Pancreas (tissue), 10 donors: ENCODE measurements around the gene SELENBP1. TPM values are rescaled to one million over a fixed set of nuclear protein-coding genes. Genes with fewer than 3 reads are reported as not detected.

Experiments used
- ATAC-seq, 4 donors: fragments of 200-7000 bp; cut with Tn5 transposase; one replicate each; pipeline versions ENCODE4 v1.8.0 to v1.9.1; 2020; ENCODE audit warnings: mild to moderate bottlenecking in 4 of 4, moderate library complexity in 4 of 4
- DNase-seq, 6 donors: peaks; one replicate each; pipeline ENCODE4 v3.0.0-alpha.2; 2020
- FAIRE-seq: peaks from 2 replicates; lab custom pipeline; 2012; peaks lifted over from hg19 to GRCh38; lab: Jason Lieb, UNC
- H3K27ac ChIP-seq, 4 donors: fragments of 200-600 bp; sonication (generic); 1 replicate in 3 of 4; 2 replicates in 1 of 4; pipeline versions ENCODE4 v1.5.0 to v1.8.0; 2020
- H3K27me3 ChIP-seq, 4 donors: fragments of 200-600 bp; one replicate each; pipeline ENCODE4 v1.8.0; 2021
- H3K36me3 ChIP-seq, 3 donors: fragments of 200-600 bp; sonication (generic) in 1 of 3; one replicate each; pipeline versions ENCODE4 v1.5.0 to v1.8.0; 2020 to 2021
- H3K4me1 ChIP-seq, 3 donors: fragments of 200-600 bp; one replicate each; pipeline ENCODE4 v1.8.0; 2021
- H3K4me3 ChIP-seq, 4 donors: fragments of 200-600 bp; sonication (generic) in 2 of 4; one replicate each; pipeline versions ENCODE4 v1.5.0 to v1.8.0; 2020 to 2021
- H3K9me3 ChIP-seq, 4 donors: fragments of 200-600 bp; one replicate each; pipeline ENCODE4 v1.8.0; 2021
- CTCF ChIP-seq, 4 donors: fragments of 200-600 bp; sonication (generic) in 3 of 4; IDR thresholded peaks; one replicate each; pipeline versions ENCODE4 v1.5.0 to v1.8.0; 2021; ENCODE audit warnings: antibody characterized with exemption in 4 of 4
- WGBS, 2 donors: extraction: QIAGEN DNeasy Blood & Tissue Kit; methylation state at CpG; one replicate each; pipeline ENCODE4 v1.1.7; 2013; 5-methylcytosine and 5-hydroxymethylcytosine counted together
- intact Hi-C, 3 donors: fragments of 100-400 bp; cut with DNase I; formaldehyde crosslinking; loops; one replicate each; pipeline versions ENCODE4 v1.11.1 to v1.14.2; 2022
- polyA plus RNA-seq, 2 donors: library from polyadenylated mRNA; stranded (reverse); fragments of 200-250 nt; gene quantifications; one replicate each; pipeline ENCODE4 v1.2.3, GENCODE V29; 2013
- total RNA-seq, 6 donors: library from RNA; stranded (reverse); fragmentation: NEBNext Ultra II Directional in 4 of 6; extraction: Animal tissue kit (Norgen Biotek cat#: 25700) in 4 of 6; gene quantifications; one replicate each; pipeline versions ENCODE4 v1.2.1 to v1.2.4, GENCODE V29; 2021 to 2023
- donor health status: healthy with polysubstance abuse.
- donor health status: DM: no; HTN: no; CAD: no; lungs with moderate emphysema.
- donor health status: DM: no; HTN: no; CAD: no.
- donor health status: control.
- donor health status: control.
- donor health status: Bipolar disorder and iron deficiency.
- donor health status: DM: yes; HTN: yes; CAD: no.
- donor health status: DM: no; HTN: no; CAD: no.
- donor health status: DM: no; HTN: no; CAD: no.
- donor health status: DM: yes; HTN: yes; CAD: no.

The SELENBP1 gene
- total and polyA plus RNA-seq, 8 donors = 13.1 to 93.0 (median 30.6) TPM

GRCh38 chr1:151315565-151316235 is 56.8 kb downstream of the SELENBP1 start:
- peaks cover 0 to 18% (median 4%) of the 10 kb centered on the region in 3 donors for H3K36me3 ChIP-seq
- DNase-seq (no peak), FAIRE-seq (no peak), ATAC-seq (no peak)
- WGBS, 2 donors = 90 to 93% methylated on average over 17 of the region's 17 CpGs
- H3K27me3 ChIP-seq = no peaks in the 10 kb centered on the region
- no peak overlapping the region for H3K27ac ChIP-seq
- intact Hi-C loops = no loop called here
- no peak for TF ChIP-seq CTCF (IDR thresholded peaks at IDR 0.05)
- no peaks in the 10 kb centered on the region for H3K9me3 ChIP-seq
- peaks cover 0 to 13% (median 3%) of the 10 kb centered on the region in 3 donors for H3K4me1 ChIP-seq
- H3K4me3 ChIP-seq = no peak overlapping the region

Other genes with a start within 250 kb of the SELENBP1 start
- gene SEMA6C, start 226.1 kb downstream of the SELENBP1 start, total RNA-seq = 1 to 10 TPM in 5 of 6 donors, under 1 TPM in 1; 0.47 to 4.3 (median 1.9) TPM
- gene SEMA6C, start 226.1 kb downstream of the SELENBP1 start, polyA plus RNA-seq = 10 to 100 TPM; 18.0 to 24.1 TPM
- 1 to 10 TPM in 3 of 6 donors, under 1 TPM in 3; 0.16 to 3.8 (median 0.90) TPM for gene TNFAIP8L2, start 216.1 kb downstream of the SELENBP1 start, total RNA-seq
- 1 to 10 TPM; 1.3 to 2.9 TPM for gene TNFAIP8L2, start 216.1 kb downstream of the SELENBP1 start, polyA plus RNA-seq
- gene LYSMD1, start 206.8 kb downstream of the SELENBP1 start, total RNA-seq = 1 to 10 TPM; 1.8 to 5.5 (median 3.4) TPM
- 1 to 10 TPM; 4.3 to 4.5 TPM for gene LYSMD1, start 206.8 kb downstream of the SELENBP1 start, polyA plus RNA-seq
- 10 to 100 TPM in 3 of 6 donors, 1 to 10 TPM in 3; 7.7 to 18.1 (median 9.9) TPM for gene SCNM1, start 206.6 kb downstream of the SELENBP1 start, total RNA-seq
- 10 to 100 TPM; 28.9 to 33.7 TPM for gene SCNM1, start 206.6 kb downstream of the SELENBP1 start, polyA plus RNA-seq
- under 1 TPM in 4 of 6 donors, not detected in 2; 0.47 to 0.81 (median 0.56) TPM for gene TMOD4, start 196.7 kb downstream of the SELENBP1 start, total RNA-seq
- gene TMOD4, start 196.7 kb downstream of the SELENBP1 start, polyA plus RNA-seq = not detected
- gene VPS72, start 182.5 kb downstream of the SELENBP1 start, total RNA-seq = 10 to 100 TPM; 12.5 to 29.0 (median 23.7) TPM
- gene VPS72, start 182.5 kb downstream of the SELENBP1 start, polyA plus RNA-seq = 10 to 100 TPM; 20.8 to 25.9 TPM
- gene PIP5K1A, start 174.2 kb downstream of the SELENBP1 start, total RNA-seq = 10 to 100 TPM; 10.1 to 22.6 (median 15.3) TPM
- 10 to 100 TPM; 16.6 to 20.8 TPM for gene PIP5K1A, start 174.2 kb downstream of the SELENBP1 start, polyA plus RNA-seq
- gene PSMD4, start 118.0 kb downstream of the SELENBP1 start, total RNA-seq = 10 to 100 TPM; 53.7 to 83.6 (median 74.9) TPM
- gene PSMD4, start 118.0 kb downstream of the SELENBP1 start, polyA plus RNA-seq = 100 to 1,000 TPM in 1 of 2 donors, 10 to 100 TPM in 1; 95.0 to 104 TPM
- gene ZNF687, start 90.4 kb downstream of the SELENBP1 start, total RNA-seq = 10 to 100 TPM; 14.8 to 23.4 (median 17.2) TPM
- 10 to 100 TPM in 1 of 2 donors, 1 to 10 TPM in 1; 9.8 to 14.3 TPM for gene ZNF687, start 90.4 kb downstream of the SELENBP1 start, polyA plus RNA-seq
- 10 to 100 TPM; 20.0 to 36.5 (median 24.1) TPM for gene PI4KB, start 45.3 kb downstream of the SELENBP1 start, total RNA-seq
- 10 to 100 TPM; 33.3 to 44.2 TPM for gene PI4KB, start 45.3 kb downstream of the SELENBP1 start, polyA plus RNA-seq
- gene RFX5, start 25.5 kb downstream of the SELENBP1 start, total RNA-seq = 10 to 100 TPM in 3 of 6 donors, 1 to 10 TPM in 3; 5.6 to 34.2 (median 8.6) TPM
- 1 to 10 TPM; 8.6 to 9.5 TPM for gene RFX5, start 25.5 kb downstream of the SELENBP1 start, polyA plus RNA-seq
- gene PSMB4, start 26.9 kb upstream of the SELENBP1 start, total RNA-seq = 100 to 1,000 TPM in 3 of 6 donors, 10 to 100 TPM in 3; 61.9 to 106 (median 90.5) TPM
- gene PSMB4, start 26.9 kb upstream of the SELENBP1 start, polyA plus RNA-seq = 100 to 1,000 TPM; 172 to 217 TPM
- 10 to 100 TPM; 24.5 to 61.0 (median 32.4) TPM for gene POGZ, start 86.8 kb upstream of the SELENBP1 start, total RNA-seq
- 10 to 100 TPM; 30.4 to 45.6 TPM for gene POGZ, start 86.8 kb upstream of the SELENBP1 start, polyA plus RNA-seq
- gene CGN, start 138.7 kb upstream of the SELENBP1 start, total RNA-seq = 10 to 100 TPM; 26.9 to 47.5 (median 35.8) TPM
- 10 to 100 TPM; 40.6 to 63.2 TPM for gene CGN, start 138.7 kb upstream of the SELENBP1 start, polyA plus RNA-seq
- 10 to 100 TPM in 5 of 6 donors, 1 to 10 TPM in 1; 8.2 to 16.1 (median 11.6) TPM for gene TUFT1, start 167.6 kb upstream of the SELENBP1 start, total RNA-seq
- gene TUFT1, start 167.6 kb upstream of the SELENBP1 start, polyA plus RNA-seq = 1 to 10 TPM; 7.1 to 8.5 TPM
- gene SNX27, start 239.3 kb upstream of the SELENBP1 start, total RNA-seq = 10 to 100 TPM; 10.2 to 23.4 (median 13.0) TPM
- gene SNX27, start 239.3 kb upstream of the SELENBP1 start, polyA plus RNA-seq = 1 to 10 TPM; 5.9 to 6.5 TPM